ENCODE results near the gene SLITRK2.

Gene SLITRK2, protein sequence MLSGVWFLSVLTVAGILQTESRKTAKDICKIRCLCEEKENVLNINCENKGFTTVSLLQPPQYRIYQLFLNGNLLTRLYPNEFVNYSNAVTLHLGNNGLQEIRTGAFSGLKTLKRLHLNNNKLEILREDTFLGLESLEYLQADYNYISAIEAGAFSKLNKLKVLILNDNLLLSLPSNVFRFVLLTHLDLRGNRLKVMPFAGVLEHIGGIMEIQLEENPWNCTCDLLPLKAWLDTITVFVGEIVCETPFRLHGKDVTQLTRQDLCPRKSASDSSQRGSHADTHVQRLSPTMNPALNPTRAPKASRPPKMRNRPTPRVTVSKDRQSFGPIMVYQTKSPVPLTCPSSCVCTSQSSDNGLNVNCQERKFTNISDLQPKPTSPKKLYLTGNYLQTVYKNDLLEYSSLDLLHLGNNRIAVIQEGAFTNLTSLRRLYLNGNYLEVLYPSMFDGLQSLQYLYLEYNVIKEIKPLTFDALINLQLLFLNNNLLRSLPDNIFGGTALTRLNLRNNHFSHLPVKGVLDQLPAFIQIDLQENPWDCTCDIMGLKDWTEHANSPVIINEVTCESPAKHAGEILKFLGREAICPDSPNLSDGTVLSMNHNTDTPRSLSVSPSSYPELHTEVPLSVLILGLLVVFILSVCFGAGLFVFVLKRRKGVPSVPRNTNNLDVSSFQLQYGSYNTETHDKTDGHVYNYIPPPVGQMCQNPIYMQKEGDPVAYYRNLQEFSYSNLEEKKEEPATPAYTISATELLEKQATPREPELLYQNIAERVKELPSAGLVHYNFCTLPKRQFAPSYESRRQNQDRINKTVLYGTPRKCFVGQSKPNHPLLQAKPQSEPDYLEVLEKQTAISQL

GRCh38 chrX:145817331-145818185 is at the start of gene SLITRK2:
Gene SLITRK2 (plus strand): TSS chrX:145817829. CDS start chrX:145822426, 4,597 bp downstream.
- peaks cover 51% of the 10 kb centered on the region for H3K27me3 ChIP-seq (replicated peaks; ENCODE audit: control insufficient read depth, insufficient read depth, low read length)
- H3K9ac ChIP-seq (ENCODE audit: low read length) = no peak within 1 kb of the TSS
- no peaks in the 10 kb centered on the region for H3K9me3 ChIP-seq (ENCODE audit: control insufficient read depth, low read length)
- DNase-seq (ENCODE audit: low read depth) = no peak
- peaks cover 5% of the 10 kb centered on the region for H3K4me1 ChIP-seq (ENCODE audit: control insufficient read depth, insufficient read depth, low read length)
- H3K4me3 ChIP-seq (ENCODE audit: low read length) = peak within 1 kb of the TSS; percentile 68
- no peaks in the 10 kb centered on the region for H3K36me3 ChIP-seq (ENCODE audit: control insufficient read depth, insufficient read depth, low read length, severe bottlenecking)

DNA sequence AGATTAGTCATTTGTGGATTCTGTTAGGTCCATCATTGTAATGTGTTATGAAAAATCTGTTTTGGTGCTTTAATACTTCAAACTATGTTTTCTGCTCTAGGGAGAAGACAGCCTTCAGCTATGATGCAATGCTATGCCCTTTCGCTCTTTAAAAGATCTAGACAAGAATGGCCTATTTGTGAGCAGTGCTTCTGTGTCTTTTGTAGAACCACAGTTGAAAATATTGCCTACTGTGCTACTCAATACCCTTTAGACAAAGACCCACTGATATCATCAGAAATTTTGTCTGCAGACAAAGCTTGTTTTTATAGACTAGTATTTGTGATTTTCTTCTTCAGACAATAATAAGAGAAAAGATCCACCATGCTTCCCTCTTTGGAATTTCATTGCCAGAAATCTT is 44.6 kb upstream of the SLITRK2 start:
- Histone ChIP-seq H3K4me3 (ENCODE audit: low read length) (no peak overlapping the region), H3K9ac (ENCODE audit: low read length) (no peak overlapping the region), H3K36me3 (ENCODE audit: control insufficient read depth, insufficient read depth, low read length, severe bottlenecking) (no peaks in the 10 kb centered on the region), H3K27me3 (replicated peaks; ENCODE audit: control insufficient read depth, insufficient read depth, low read length) (no peaks in the 10 kb centered on the region), H3K9me3 (ENCODE audit: control insufficient read depth, low read length) (peaks cover 3% of the 10 kb centered on the region), H3K4me1 (ENCODE audit: control insufficient read depth, insufficient read depth, low read length) (no peaks in the 10 kb centered on the region)
- no peak for DNase-seq (ENCODE audit: low read depth)

GRCh38 chrX:145792281-145792680 is 25.3 kb upstream of the SLITRK2 start:
- no peaks in the 10 kb centered on the region for H3K9me3 ChIP-seq (ENCODE audit: control insufficient read depth, low read length)
- no peak overlapping the region for H3K4me3 ChIP-seq (ENCODE audit: low read length)
- H3K4me1 ChIP-seq (ENCODE audit: control insufficient read depth, insufficient read depth, low read length) = no peaks in the 10 kb centered on the region
- no peak for DNase-seq (ENCODE audit: low read depth)
- no peak overlapping the region for H3K9ac ChIP-seq (ENCODE audit: low read length)
- H3K27me3 ChIP-seq (replicated peaks; ENCODE audit: control insufficient read depth, insufficient read depth, low read length) = no peaks in the 10 kb centered on the region
- H3K36me3 ChIP-seq (ENCODE audit: control insufficient read depth, insufficient read depth, low read length, severe bottlenecking) = no peaks in the 10 kb centered on the region

- Histone ChIP-seq H3K27me3 (replicated peaks; ENCODE audit: control insufficient read depth, insufficient read depth, low read length) (no peaks in the 10 kb centered on the region), H3K9ac (ENCODE audit: low read length) (no peak overlapping the region), H3K4me3 (ENCODE audit: low read length) (no peak overlapping the region), H3K36me3 (ENCODE audit: control insufficient read depth, insufficient read depth, low read length, severe bottlenecking) (no peaks in the 10 kb centered on the region), H3K9me3 (ENCODE audit: control insufficient read depth, low read length) (peaks cover 14% of the 10 kb centered on the region), H3K4me1 (ENCODE audit: control insufficient read depth, insufficient read depth, low read length) (no peaks in the 10 kb centered on the region)
- no peak for DNase-seq (ENCODE audit: low read depth)
These were observed 14.1 kb upstream of the SLITRK2 start for GRCh38 chrX:145803508-145803907.

- no peak overlapping the region for H3K9ac ChIP-seq (ENCODE audit: low read length)
These were observed 4.5 kb upstream of the SLITRK2 start for GRCh38 chrX:145813081-145813480.

DNA sequence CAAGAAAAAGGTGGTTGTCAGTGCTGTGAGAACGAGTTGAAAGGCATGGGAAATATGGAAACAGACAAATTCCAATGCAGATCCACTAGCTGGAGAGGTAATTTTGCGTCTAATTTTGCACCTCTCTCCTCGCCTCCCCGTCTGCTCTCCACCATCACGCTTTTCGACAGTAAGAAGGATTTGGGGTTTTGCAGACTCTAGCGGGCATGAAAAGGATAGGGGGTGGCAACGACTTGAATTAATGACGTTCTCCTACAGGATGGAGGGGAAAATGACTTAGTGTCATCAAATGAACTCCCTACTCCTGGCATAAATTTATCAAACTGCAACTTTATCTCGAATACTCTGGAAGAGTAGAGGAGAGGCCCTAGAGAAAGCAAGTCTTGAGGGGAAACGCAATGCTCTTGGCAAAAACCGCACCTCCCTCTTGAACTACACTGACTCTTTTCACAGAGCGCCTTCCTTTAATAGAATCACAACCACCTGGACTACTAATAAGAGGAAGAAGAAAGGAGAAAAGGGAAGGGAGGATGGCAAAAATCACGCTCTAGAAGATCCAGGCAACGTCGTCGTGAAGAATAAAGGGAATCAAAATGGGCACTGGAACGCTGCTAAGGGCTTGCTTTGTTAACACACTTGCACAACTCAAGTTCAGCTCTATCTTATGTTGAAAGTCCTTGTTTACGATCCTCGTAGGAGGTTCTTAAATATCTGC is 871 bp upstream of the SLITRK2 start:
- Histone ChIP-seq H3K4me3 (ENCODE audit: low read length) (peak overlapping the region; percentile 68), H3K36me3 (ENCODE audit: control insufficient read depth, insufficient read depth, low read length, severe bottlenecking) (no peaks in the 10 kb centered on the region), H3K9me3 (ENCODE audit: control insufficient read depth, low read length) (no peaks in the 10 kb centered on the region), H3K9ac (ENCODE audit: low read length) (no peak overlapping the region), H3K27me3 (replicated peaks; ENCODE audit: control insufficient read depth, insufficient read depth, low read length) (peaks cover 44% of the 10 kb centered on the region), H3K4me1 (ENCODE audit: control insufficient read depth, insufficient read depth, low read length) (peaks cover 5% of the 10 kb centered on the region)
- DNase-seq (ENCODE audit: low read depth) = no peak

More at GRCh38 chrX:145813081-145813480, 4.5 kb upstream of the SLITRK2 start:
- H3K36me3 ChIP-seq (ENCODE audit: control insufficient read depth, insufficient read depth, low read length, severe bottlenecking) = no peaks in the 10 kb centered on the region
- no peak for DNase-seq (ENCODE audit: low read depth)
- peaks cover 19% of the 10 kb centered on the region for H3K27me3 ChIP-seq (replicated peaks; ENCODE audit: control insufficient read depth, insufficient read depth, low read length)
- H3K4me1 ChIP-seq (ENCODE audit: control insufficient read depth, insufficient read depth, low read length) = peaks cover 5% of the 10 kb centered on the region
- H3K9me3 ChIP-seq (ENCODE audit: control insufficient read depth, low read length) = no peaks in the 10 kb centered on the region
- no peak overlapping the region for H3K4me3 ChIP-seq (ENCODE audit: low read length)

DNA sequence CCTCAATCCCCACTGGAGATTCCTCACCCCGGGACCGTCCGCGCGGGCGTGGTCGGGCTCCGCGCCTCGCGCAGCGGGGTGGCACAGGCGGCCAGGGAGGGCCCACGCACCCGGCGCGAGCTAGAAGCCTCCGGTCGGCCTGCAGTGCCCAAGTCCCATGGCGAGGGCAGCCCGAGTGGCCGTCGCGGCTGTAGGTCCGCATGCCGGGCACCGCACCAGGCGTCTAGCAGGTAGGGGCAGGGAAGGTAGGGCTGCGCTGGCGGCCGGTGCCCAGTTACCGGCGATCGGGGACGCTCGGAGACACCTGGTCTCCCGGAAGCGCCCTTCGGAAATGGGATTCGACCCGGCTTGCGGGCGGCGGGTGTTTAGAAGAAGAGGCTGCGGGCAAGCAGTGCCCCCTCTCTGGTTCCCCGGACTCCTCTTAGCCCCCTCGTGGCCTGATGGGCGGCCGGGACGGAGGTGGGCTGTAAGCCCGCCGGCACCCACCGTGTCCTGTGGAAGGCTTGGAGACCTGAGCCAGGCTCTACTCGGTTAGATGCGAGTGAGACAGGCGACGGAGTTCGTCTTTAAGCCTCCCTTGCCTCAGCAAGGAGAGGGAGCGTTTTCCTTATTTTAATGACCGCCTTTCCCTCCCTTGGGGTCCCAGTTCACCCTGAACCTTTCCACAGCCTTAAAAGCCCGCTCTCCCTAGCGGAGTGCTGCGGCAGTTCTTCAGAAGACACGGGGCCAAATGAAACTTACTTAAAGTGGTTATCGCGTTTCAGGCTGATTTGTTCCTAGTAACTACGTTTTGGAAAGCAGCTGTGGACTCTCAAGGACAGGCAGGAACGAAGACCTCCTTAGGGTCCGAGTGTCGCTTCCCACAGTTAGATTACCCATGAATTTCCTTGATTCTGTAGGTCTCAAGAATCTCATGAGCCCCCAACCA is 821 bp downstream of the SLITRK2 start:
- H3K27me3 ChIP-seq (replicated peaks; ENCODE audit: control insufficient read depth, insufficient read depth, low read length) = peaks cover 55% of the 10 kb centered on the region
- no peaks in the 10 kb centered on the region for H3K36me3 ChIP-seq (ENCODE audit: control insufficient read depth, insufficient read depth, low read length, severe bottlenecking)
- peaks cover 5% of the 10 kb centered on the region for H3K4me1 ChIP-seq (ENCODE audit: control insufficient read depth, insufficient read depth, low read length)
- peak overlapping the region; percentile 60 for H3K4me3 ChIP-seq (ENCODE audit: low read length)
- DNase-seq (ENCODE audit: low read depth) = no peak
- H3K9me3 ChIP-seq (ENCODE audit: control insufficient read depth, low read length) = no peaks in the 10 kb centered on the region
- no peak overlapping the region for H3K9ac ChIP-seq (ENCODE audit: low read length)

GRCh38 chrX:145820825-145821224 is 3.2 kb downstream of the SLITRK2 start:
- no peak overlapping the region for H3K9ac ChIP-seq (ENCODE audit: low read length)
- H3K4me1 ChIP-seq (ENCODE audit: control insufficient read depth, insufficient read depth, low read length) = peaks cover 5% of the 10 kb centered on the region
- no peak for DNase-seq (ENCODE audit: low read depth)
- peaks cover 52% of the 10 kb centered on the region for H3K27me3 ChIP-seq (replicated peaks; ENCODE audit: control insufficient read depth, insufficient read depth, low read length)
- no peak overlapping the region for H3K4me3 ChIP-seq (ENCODE audit: low read length)
- no peaks in the 10 kb centered on the region for H3K36me3 ChIP-seq (ENCODE audit: control insufficient read depth, insufficient read depth, low read length, severe bottlenecking)
- no peaks in the 10 kb centered on the region for H3K9me3 ChIP-seq (ENCODE audit: control insufficient read depth, low read length)

DNA sequence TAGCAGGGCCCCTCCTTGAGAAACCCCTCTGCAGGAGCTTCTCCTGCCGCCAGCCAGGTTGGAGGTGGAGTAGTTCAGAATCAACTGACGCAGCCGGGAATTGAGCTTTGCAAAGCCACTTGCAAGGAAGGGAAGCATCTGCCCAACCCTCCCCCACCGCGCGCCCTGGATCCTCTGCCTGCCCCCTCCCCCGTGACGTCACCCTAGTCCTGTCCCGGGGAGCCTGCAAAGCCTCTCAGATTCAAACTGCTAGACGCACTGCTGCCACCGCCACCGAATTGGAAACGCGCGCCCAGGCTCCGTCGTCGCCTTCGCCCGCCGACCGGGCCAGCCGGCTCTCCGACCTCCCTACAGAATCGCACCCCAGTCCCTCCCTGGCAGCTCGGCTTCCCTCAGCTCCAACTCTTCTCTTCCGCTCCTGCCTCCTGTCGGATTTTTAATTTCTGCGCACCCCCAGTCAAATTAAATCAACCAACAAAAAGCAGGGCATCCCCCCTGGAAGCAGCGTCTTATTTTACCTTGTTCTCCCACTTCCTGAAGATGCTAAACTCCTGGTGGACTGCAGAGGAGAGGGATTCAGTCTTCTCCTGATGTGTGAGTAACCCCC is 3.8 kb downstream of the SLITRK2 start:
- H3K9ac ChIP-seq (ENCODE audit: low read length) = no peak overlapping the region
- DNase-seq (ENCODE audit: low read depth) = no peak
- H3K9me3 ChIP-seq (ENCODE audit: control insufficient read depth, low read length) = no peaks in the 10 kb centered on the region
- H3K36me3 ChIP-seq (ENCODE audit: control insufficient read depth, insufficient read depth, low read length, severe bottlenecking) = no peaks in the 10 kb centered on the region
- H3K27me3 ChIP-seq (replicated peaks; ENCODE audit: control insufficient read depth, insufficient read depth, low read length) = peaks cover 50% of the 10 kb centered on the region
- peaks cover 5% of the 10 kb centered on the region for H3K4me1 ChIP-seq (ENCODE audit: control insufficient read depth, insufficient read depth, low read length)
- no peak overlapping the region for H3K4me3 ChIP-seq (ENCODE audit: low read length)
